Measurements from ENCODE around the gene PRKCD.

PRKCD gene

GRCh38 chr3:53160660-53161449 lies at the start of gene PRKCD:
TSS of gene PRKCD (plus strand) at chr3:53161209. CDS start at chr3:53178423, 17,214 bp downstream.
- DNase-seq, result no peak

DNA sequence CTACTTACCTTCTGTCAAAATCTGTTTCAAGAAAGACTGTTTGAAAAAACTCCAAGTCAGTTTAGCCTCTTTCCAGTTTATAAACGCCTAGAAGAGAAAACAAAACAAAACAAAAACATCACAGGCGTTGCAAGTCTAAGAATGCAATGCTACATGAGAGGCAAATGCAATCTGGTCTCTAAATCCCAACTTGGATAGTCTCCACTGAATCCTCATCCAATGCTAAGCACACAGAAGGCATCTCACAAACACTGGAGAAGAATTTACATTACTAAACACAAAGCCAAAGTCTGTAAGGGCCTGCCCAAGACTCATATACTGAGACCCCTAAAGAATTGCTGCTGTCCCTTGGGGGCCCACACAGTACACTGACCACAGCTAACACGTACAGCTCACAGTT lies 49.2 kb upstream of the PRKCD start:
- DNase-seq, result no peak

DNA sequence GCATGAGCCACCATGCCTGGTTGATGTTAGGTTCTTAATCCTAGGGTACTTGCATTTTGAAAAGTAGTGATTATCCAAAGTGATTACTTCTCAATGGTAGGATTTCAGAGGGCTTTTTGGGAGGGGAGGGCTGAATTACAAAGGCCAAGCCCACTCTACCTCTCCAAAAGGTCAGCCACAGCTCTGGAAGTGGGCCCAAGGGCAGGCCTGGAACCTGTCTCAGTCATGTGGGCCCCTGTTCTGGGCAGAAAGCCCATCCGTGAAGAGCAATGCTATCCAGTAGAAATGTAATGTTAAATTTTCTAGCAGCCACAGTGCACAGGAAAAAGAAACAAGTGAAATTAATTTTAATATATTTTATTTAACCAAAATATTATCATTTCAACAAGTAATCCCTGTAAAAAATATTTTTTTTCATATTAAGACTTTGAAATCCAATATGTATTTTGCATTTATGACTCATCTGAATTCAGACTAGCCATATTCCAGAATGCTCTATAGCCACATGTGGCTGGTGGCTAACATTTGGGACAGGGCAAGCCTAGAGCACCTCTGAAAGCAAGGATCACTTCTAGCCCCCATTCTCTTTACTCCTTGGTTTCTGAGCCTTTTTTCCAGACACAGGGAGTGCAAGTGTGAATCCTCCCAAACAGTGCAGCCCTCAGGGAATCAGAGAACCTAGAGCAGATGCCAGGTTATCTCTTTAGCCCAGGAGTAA lies 47.6 kb upstream of the PRKCD start:
- DNase-seq, result no peak

- DNase-seq, result peak; percentile 13
Observed at GRCh38 chr3:53114011-53114400, 47.0 kb upstream of the PRKCD start.

- no peak for DNase-seq
Observed at GRCh38 chr3:53114412-53115074, 46.5 kb upstream of the PRKCD start.

DNA sequence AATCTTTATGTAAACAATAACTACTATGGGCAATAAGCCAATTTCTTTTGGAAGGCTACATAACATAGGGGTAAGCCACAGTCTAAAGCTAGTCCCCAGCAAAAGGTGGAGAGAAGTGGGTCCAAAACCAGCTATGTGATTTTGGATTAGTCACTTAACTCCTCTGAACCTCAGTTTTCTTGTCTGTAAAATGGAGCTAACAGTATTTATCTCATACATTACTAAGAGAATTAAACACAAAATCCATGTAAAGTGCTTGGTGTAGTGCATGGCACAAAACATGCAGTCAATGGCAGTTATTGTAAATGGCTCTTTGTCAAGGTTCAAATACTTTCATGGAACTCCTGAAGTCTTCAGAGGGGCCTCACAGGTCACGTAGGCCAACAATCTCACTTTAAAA lies 44.1 kb upstream of the PRKCD start:
- no peak for DNase-seq

DNA sequence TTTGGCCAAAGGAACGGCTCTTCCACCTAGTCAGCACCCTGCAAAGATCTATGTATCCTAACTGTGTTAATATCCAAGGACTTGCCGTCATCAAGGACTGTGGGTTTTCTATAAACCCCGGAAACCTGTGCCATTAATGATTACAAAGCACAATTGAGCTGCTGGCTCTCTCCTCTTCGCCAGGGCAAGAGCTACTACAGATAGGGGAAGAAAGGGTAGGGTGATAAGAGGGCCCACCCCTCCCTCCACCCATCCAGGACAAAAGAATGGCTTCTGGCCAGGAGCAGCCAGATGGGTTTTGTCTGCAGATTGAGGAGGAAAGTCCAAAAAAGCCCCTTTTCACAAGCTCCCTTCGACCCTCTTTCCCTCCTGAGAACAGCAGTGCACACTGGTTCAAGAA lies 40.7 kb upstream of the PRKCD start:
- no peak for DNase-seq

DNA sequence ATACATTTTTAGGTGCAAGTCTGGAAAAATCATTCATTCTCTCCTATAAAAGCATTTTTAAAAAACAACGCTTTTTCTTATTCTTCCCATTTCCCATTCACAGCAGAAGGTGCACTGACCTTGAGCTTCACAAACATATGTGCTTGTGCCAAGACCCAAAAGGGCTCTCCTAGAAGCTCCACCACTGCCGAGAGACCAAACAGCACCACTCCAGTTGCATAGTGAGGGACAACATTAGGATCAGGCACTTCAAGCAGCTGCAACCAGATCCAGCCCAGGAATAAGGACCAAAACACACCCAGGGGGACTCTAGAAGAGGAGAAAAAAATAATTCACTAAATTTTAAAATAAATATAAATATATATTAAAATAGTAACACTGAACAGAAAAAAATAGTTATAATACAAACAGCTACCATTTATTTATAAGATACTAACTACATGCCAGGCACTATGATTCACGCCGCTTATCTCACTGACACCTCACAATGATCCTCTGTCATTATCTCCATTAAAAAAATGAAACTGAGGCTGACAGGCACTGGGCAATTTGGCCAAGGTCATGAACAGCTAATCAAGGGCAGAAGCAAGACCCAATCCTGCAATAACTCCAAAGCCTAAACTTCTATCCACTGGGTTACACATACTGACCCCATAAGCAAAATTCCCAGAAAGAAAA lies 38.6 kb upstream of the PRKCD start:
- no peak for DNase-seq

- no peak for DNase-seq
Observed at GRCh38 chr3:53122933-53123305, 38.1 kb upstream of the PRKCD start.

- DNase-seq, result no peak
Observed at GRCh38 chr3:53123510-53123909, 37.5 kb upstream of the PRKCD start.

DNA sequence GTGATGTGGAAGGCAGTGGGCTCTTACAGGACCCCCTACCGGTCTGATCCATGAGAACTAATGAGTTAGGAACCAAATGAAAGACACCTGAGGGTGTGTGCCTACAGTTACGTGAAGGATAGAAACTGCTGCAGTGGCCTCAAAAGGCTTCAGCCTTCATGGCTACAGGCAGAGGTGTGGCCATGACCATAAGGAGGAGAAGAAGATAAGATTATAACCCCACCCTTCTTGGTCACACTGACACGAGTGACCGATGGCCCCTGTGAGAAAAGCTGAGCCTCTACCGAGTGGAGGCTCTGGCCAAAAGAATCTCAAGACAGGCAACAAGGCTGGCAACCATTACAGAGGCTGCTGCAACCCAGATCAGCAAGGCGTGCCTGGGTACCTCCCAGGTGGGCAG lies 37.1 kb upstream of the PRKCD start:
- no peak for DNase-seq

- DNase-seq, result no peak
Observed at GRCh38 chr3:53126601-53127000, 34.4 kb upstream of the PRKCD start.

- no peak for DNase-seq
Observed at GRCh38 chr3:53129344-53129743, 31.7 kb upstream of the PRKCD start.

DNA sequence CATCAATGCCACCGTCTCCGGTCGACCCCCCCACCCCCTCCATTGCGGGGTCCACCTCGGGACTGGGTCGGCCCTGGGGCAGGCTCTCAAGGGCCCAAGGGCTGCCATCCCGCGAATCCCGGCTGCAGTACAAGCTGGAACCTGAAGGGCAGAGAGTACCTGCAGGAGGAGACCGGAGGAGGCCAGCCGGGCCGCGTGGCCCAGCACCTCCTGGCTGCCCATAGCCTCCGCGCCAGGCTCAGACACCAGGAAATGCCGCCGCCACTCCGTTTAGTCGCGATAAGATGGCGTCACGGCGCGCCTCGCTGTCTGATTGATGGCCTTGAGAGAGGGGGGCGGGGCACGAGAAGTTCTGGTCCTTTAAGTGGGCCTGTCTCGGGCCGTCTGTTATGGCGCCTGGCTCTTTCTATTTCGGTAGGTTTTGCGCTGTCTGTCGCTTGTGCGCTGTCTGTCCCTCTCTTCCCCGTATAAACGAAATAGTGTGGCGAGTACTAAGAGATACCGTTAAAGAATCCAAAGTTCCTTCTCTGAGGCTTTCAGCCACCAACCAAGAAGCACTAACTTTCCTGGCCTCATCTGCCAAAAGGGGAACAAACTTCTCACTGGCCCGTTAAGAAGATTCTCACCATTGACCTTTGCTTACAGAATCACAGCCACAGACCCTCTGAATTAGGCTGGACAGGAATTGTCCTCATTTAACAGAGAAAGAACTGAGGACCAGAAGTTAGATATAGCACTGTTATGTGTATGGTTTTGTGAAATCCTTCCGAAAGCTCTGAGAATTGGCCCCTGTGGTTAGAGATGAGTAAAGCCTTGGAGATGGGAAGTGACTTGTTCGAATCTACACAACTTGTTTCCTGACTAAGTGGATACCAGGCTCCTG lies 30.6 kb upstream of the PRKCD start, which contains the start of gene RFT1:
TSS of gene RFT1 (minus strand) at position 257 of the 883 bp plus-strand sequence. CDS start at position 222, 35 bp downstream.
- DNase-seq, result peak; percentile 69

DNA sequence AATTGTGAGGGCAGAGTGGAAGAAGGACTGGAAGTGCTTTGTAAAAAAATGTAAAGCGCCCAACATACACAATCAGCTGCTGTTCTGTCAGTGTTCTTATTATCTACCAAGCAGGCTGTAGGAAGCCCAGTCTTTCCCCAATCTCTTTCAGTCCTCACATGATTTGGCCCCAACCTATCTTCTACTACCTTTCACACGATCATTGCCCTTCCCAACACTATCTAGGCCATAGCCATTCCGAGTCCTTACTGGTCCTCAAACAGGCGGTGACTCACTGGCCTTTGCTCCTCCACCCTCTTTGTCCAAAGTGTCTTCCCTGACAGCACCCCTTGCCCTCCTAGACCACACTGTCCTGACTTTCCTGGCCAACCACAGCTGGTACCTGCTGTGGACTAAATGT lies 29.9 kb upstream of the PRKCD start:
- DNase-seq, result no peak

DNA sequence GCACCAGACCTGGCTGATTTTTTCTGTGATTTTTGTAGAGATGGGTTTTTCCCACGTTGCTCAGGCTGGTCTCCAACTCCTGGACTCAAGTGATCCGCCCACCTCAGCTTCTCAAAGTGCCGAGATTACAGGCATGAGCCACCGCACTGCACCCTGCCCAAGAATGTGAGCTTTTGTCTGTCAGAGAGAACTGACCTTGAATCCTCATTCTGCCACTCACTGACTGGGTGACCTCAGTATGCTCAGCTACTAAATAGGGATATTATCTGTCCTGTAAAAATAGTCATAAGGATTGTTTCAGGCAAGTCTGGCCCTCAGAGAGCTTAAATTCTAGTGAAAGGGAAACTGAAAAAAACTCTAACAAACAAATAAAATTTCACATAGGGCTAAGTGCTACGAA lies 28.7 kb upstream of the PRKCD start:
- DNase-seq, result no peak

DNA sequence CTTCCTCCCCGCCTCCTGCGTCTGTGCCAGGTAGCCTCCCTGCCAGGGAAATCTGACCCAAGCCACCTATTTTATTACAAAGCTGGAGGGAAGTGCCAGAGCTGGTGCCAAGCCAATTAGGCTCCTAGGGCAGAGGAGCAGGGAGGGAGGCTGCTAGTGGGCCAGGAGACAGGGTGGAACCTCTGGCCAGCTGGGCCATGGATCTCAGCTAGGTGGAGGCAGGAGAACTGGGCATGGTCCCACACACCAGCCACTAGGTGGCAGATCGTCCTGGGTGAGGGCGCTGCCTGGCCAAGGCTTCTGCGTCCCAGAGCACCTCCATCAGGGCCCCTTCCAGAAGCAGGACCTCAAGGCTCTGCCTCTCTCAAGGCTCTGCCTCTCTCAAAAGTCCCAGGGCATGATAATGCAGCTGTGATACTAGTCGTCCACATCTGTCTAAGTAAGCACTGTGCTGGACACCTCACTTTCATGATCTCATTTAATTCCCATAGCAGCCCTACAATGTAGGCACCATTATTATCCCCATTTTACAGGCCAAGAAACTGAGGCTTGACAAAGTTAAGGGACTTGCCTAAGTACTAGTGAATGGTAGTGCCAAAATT lies 26.3 kb upstream of the PRKCD start:
- DNase-seq, result no peak

DNA sequence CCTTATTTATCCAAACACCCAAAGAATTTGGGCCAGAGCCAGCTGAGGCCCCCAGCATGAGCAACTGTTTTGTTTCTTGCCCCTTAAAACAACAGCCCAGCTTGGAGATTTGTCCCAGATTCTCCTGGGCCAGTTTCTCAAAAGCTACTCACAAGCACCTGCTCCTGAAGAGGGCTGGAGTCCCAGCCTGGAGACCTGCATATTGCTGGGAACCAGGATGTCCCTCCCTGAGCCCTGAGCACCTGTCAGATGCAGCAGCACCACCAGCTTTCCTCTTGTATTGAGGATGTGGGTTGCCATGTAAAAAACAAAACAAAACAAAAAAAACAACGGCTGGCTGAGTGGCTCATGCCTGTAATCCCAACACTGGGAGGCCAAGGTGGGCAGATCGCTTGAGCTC lies 23.8 kb upstream of the PRKCD start:
- DNase-seq, result no peak

DNA sequence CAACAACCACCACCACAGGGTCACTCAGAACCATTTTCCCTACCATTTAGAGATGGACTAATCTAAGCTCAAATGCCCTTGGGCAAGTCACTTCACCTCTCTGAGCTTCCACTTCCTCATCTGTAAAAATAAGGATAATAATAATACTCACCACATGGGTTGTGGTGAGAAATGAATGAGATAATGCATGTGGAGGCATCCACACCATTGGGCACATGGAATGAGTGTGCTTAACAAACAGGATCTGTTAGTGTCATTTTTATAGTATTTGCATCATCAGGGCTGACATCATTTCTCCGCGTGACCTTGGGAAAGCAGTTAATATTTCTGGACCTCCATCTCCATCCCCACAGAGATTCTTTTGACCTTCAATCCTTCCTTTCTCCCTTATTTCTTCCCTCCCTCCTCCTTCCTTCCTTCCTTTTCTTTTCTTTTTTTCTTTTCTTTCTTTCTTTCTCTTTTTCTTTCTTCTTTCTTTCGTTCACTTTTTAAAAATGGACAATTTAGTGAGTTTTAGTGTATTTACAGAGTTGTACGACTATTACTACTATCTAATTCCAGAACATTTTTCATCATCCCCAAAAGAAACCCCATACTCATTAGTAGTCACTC lies 23.1 kb upstream of the PRKCD start:
- DNase-seq, result no peak

DNA sequence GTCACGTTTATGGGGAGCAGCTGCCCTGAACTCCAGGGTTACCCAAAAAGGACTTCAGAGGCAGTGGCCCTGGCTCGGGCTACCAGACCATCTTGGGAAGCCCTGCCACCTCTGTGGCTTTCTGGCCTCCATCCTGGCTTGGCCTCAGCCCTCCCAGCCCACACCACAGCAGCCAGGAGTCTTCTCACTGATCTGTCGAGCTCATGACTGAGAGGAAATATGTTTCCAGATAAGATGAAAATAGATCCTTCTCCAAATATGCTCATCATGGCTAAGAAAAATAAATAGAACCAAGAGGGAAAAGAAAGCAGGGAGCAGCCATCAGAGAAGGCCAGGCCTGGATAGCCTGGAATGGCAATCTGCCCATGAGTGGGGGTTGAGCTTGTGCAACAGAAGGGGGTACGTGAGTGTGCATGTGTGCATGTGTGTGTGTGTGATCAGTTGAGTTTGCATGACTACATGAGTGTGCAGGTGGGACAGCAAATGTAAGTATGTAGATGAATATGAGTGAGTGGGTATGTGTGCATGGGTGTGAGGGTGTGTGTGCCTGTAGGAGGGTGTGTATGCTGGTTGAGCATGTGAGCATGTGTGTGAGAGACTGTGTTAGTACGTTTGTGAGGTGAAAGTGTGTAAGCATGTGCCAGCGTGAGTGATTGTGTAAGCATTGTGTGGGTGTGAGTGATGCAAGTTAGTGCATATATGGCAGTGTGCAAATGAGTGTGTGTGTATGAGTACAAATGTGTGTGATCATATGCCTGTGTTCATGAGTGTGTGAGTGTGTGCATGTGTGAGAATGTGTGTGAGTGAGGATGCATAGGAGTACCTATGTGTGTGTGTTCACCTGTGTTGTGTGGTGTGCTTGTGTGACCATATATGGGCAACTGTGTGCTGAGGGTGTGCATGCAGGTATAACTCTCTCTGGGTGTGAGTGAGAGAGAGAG lies 20.8 kb upstream of the PRKCD start:
- no peak for DNase-seq
